ENCODE results near the gene GPR179.
A peak's percentile ranks its signal among the peaks of the same experiment; 100 is the strongest.

GPR179 gene, protein sequence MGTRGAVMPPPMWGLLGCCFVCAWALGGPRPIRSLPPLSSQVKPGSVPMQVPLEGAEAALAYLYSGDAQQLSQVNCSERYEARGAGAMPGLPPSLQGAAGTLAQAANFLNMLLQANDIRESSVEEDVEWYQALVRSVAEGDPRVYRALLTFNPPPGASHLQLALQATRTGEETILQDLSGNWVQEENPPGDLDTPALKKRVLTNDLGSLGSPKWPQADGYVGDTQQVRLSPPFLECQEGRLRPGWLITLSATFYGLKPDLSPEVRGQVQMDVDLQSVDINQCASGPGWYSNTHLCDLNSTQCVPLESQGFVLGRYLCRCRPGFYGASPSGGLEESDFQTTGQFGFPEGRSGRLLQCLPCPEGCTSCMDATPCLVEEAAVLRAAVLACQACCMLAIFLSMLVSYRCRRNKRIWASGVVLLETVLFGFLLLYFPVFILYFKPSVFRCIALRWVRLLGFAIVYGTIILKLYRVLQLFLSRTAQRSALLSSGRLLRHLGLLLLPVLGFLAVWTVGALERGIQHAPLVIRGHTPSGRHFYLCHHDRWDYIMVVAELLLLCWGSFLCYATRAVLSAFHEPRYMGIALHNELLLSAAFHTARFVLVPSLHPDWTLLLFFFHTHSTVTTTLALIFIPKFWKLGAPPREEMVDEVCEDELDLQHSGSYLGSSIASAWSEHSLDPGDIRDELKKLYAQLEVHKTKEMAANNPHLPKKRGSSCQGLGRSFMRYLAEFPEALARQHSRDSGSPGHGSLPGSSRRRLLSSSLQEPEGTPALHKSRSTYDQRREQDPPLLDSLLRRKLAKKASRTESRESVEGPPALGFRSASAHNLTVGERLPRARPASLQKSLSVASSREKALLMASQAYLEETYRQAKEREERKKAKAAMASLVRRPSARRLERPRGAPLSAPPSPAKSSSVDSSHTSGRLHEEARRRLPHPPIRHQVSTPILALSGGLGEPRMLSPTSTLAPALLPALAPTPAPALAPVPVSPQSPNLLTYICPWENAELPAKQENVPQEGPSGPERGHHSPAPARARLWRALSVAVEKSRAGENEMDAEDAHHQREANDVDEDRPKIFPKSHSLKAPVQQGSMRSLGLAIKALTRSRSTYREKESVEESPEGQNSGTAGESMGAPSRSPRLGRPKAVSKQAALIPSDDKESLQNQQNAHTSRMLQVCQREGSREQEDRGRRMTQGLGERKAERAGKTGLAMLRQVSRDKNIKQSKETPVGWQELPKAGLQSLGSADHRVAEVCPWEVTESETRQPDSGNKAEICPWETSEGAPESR (N-terminal part only)

DNA sequence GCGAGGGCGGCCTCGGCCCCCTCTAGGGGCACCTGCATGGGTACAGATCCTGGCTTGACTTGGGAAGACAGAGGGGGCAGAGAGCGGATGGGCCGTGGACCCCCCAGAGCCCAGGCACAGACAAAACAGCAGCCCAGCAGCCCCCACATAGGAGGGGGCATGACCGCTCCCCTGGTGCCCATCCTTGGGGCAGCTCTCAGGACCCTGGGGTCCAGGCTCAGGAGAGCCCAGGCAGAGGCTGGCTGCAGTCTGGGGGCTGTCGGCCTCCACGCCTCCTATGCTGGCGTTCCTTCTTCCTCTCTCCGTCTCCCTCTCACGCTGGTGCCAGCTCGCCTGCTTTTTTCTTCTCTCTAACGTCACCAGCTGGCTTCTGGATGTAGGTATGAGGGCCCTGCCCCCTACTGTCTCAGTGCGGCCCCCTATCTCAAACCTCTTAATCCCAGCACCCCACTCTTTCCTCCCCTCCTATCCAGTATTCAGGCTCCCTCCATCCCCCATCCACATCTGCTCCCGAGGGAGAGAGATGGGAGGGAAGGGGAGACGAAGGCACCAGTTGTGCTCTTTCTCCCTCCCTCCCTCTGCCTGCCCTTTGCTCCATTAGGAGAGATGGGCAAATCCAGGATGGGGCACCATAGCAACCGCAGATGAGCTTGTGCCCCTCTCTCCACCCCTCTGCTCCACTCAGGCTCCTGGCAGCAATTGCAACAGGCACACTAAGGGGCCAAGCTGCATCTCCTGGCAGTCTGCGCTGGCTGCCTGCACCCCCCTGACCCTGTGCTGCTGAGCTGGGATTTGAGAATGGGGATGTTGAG, at the start of gene GPR179:
Gene GPR179, minus strand, starts transcription at position 349 of the 812 bp plus-strand sequence. Its CDS starts 167 bp downstream, at position 182.
- no peak for DNase-seq (ENCODE audit: low read depth)

DNA sequence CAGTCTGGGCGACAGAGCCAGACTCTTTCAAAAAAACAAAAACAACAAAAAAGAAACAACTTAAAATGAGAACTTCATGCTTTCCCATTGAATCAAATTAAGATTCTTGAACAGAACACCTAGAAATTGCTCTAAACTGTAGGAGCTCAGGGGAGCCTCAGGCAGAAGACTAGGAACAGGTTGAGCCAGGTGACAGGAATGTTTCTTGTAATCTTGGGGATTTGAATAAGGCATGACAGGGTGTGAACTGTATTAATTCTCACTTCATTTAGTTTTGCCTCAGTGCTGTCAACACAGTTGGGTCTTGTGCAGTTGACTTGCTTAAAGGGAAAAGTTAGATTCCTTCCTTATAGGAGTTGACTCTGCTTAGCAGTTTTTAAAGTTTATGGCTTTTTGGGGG, 35.7 kb upstream of the GPR179 start:
- DNase-seq (ENCODE audit: low read depth), result no peak

GRCh38 chr17:38369124-38369886, 25.5 kb upstream of the GPR179 start:
- no peak for DNase-seq (ENCODE audit: low read depth)

- no peak for DNase-seq (ENCODE audit: low read depth)
These were observed 21.0 kb upstream of the GPR179 start for GRCh38 chr17:38364741-38365140.

- no peak for DNase-seq (ENCODE audit: low read depth)
These were observed 19.3 kb upstream of the GPR179 start for GRCh38 chr17:38363016-38363415.

DNA sequence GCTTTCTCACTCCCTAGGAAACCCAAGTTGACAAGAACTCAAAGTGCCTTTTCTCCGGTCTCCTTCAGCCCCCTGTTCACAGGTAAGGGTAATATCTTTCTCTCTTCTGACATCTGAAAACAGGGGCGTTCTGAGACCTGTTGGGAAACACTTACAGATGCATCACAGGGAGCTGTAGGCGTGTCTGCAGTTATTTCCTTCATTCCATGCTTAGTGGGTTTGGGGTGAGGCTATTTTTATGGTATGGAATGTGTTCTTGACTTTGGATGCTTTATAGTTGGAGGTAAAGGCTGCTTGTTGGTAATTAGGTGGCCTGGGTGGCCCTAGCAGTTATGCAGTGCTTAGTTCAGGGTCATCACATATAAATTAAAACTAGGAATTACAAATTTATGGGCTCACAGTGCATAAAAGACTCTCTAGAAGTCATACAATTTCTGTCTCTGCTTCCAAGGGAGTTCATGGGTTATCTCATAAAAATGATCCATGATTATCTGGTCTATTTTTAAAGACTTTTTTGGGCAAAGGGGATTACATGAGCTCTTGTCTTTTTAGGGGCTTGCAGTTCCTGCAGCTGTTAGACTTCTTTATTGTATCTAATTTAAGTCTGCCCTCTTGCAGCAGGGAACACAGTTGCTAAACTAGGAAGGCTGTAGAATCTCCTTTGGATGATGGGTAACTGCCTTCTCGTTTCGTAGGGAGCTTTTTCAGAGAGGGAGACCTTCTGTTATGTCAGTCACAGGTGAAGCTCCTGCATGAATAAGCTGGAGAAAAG, 18.1 kb upstream of the GPR179 start:
- DNase-seq (ENCODE audit: low read depth), result no peak

DNA sequence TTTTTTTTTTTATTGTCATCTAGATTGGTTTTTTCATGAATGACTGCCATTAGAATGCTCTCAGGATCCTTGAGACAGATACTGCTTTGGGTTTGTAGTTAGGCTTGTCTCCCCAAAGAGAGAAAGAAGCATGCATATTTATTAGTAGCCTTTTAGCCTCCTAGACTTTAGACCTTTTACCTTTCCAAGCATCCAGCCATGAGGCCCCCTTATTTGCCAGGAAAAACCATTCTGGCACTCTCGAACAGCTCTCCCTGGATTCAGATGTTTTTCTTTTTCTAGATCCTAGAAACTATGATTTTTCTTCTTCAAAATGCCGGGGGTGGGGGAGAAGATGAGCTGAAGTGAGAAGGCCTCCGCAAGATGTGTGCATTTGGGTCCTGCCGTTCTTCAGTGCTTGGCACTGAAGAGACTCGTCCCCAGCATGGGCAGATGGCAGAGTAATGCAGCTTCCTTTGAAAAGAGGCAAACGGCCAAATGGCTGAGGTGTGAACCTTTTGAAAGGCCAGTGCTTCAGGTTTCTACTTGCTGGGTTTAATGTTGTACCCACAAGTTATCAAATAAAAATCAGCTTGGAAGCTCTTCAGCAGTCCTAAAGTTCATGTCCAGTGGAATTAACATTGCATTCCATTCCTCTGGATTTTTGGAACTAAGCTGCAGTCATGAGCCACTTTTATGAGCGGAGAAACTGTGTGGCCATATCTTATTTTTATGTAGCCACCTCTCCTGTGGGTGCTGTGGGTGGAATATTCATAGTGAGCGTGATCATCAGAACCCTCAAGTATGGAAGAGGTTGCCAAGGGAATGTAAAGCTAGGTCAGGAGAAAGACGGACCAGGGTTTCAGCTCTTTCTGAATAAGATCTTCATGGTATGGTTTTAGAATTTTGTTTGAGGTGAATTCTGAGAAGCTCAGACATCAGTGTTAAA, 15.1 kb upstream of the GPR179 start:
- DNase-seq (ENCODE audit: low read depth), result no peak

- no peak for DNase-seq (ENCODE audit: low read depth)
These were observed 13.8 kb upstream of the GPR179 start for GRCh38 chr17:38357486-38358123.

GRCh38 chr17:38355251-38355650, 11.5 kb upstream of the GPR179 start:
- no peak for DNase-seq (ENCODE audit: low read depth)

GRCh38 chr17:38354466-38354865, 10.7 kb upstream of the GPR179 start:
- no peak for DNase-seq (ENCODE audit: low read depth)

DNA sequence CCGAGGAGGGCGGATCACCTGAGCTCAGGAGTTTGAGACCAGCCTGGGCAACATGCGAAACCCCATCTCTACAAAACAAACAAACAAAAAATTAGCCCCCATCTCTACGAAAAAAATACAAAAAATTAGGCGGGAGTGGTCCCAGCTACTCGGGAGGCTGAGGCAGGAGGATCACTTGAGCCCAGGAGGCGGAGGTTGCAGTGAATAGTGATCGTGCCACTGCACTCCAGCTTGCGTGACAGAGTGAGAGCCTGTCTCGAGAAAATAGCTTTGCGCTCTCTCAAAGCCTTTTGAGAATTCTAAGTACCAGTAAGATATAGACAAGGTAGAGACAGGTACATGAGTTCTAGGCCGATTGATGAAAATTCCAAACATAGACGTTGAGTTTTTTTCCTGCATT, 9.9 kb upstream of the GPR179 start:
- no peak for DNase-seq (ENCODE audit: low read depth)

DNA sequence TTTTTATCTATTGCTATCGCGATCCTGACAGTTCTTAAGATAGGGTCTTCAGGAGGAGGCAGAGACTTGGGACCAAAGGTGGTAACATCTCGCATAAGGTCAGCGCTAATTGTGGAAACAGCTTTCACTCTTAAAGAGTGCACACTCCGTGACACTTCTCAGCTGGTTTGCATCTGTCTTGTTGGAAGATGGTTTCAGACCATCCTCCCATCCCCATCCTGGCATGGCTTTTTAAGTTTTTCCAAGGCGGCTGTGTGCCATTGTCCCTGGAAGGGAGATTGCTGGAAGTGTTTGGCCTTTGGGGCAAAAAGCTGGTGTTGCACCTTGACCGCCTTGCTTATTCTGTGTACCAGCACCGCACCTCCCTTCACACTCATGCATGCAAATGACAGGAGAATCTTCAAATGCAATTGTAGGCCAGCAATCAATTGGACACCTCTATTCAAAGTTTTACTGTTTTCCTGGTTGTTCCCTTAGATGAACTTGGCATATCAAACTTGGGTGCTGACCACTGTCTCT, 9.4 kb upstream of the GPR179 start:
- DNase-seq (ENCODE audit: low read depth), result no peak

DNA sequence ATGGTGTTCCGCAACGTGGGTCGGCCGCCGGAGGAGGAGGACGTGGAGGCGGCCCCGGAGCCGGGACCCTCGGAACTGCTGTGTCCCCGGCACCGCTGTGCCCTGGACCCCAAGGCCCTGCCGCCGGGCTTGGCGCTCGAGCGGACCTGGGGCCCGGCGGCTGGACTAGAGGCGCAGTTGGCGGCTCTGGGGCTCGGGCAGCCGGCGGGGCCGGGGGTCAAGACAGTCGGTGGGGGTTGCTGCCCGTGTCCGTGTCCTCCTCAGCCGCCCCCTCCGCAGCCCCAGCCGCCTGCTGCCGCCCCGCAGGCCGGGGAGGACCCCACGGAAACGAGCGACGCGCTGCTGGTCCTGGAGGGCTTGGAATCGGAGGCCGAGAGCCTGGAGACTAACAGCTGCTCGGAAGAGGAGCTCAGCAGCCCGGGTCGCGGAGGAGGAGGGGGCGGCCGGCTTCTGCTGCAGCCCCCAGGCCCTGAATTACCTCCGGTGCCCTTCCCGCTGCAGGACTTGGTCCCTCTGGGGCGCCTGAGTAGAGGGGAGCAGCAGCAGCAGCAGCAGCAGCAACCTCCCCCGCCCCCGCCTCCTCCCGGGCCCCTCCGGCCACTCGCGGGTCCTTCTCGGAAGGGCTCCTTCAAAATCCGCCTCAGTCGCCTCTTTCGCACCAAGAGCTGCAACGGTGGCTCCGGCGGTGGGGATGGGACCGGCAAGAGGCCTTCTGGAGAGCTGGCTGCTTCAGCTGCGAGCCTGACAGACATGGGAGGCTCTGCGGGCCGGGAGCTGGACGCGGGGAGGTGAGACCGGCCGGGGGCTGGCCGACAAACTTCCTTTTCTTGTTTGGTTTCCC, 8.7 kb upstream of the GPR179 start:
- DNase-seq (ENCODE audit: low read depth), result no peak

GRCh38 chr17:38351412-38352222, 7.9 kb upstream of the GPR179 start, which contains the start of gene SOCS7:
Gene SOCS7, plus strand, starts transcription at chr17:38351844. Its CDS starts 209 bp downstream, at chr17:38352053.
- peak; percentile 87 for DNase-seq (ENCODE audit: low read depth)

DNA sequence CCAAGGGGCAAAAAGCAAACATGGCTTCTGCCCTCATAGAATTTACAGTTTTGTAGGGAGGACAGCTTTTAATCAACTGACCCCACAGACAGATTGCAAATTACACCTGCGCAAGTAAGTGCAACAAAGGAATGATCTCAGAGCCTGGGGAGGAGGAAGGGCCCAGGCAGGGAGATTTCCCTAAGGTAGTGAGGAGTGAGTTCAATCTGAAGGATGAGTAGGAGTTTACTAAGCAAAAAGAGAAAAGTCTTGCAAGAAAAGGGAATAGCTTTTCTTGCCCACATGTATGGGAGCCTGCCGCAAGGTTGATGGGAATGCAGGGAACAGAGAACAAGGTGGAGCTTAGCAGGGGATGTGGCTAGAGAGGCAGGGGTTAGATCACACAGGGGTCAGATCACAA, 6.3 kb upstream of the GPR179 start:
- no peak for DNase-seq (ENCODE audit: low read depth)

All from activated T-helper 9 cell treated with anti-CD3 and anti-CD28 coated beads, Interleukin-2, amount 50 U/mL, for 16 hours (primary cell).